Stomach smooth muscle (tissue), 2 donors: ENCODE results near the gene APOC3.
"Not testable (repeated sequence)": the region's sequence is repeated elsewhere in the genome, so short reads cannot be mapped to it uniquely, and the experiment has no call there.

ENCODE experiments used
- H3K27ac ChIP-seq: one replicate; pipeline ENCODE4 v1.7.0; 2013; ENCODE audit warnings: mild to moderate bottlenecking, low read length, inconsistent platforms
- H3K27me3 ChIP-seq, 2 donors: one replicate each; pipeline ENCODE4 v1.7.0; 2013; ENCODE audit warnings: low read length in 2 of 2; ENCODE audit not compliant: insufficient read depth in 2 of 2, control insufficient read depth in 1 of 2
- H3K36me3 ChIP-seq, 2 donors: one replicate each; pipeline ENCODE4 v1.7.0; 2013; ENCODE audit warnings: low read length in 2 of 2; ENCODE audit not compliant: control insufficient read depth in 2 of 2, insufficient read depth in 2 of 2
- H3K4me1 ChIP-seq: one replicate; pipeline ENCODE4 v1.7.0; 2013; ENCODE audit warnings: low read length; ENCODE audit not compliant: control insufficient read depth, insufficient read depth
- H3K4me3 ChIP-seq, 2 donors: one replicate each; pipeline ENCODE4 v1.7.0; 2013; ENCODE audit warnings: low read length in 2 of 2
- H3K9ac ChIP-seq, 2 donors: one replicate each; pipeline ENCODE4 v1.7.0; 2013; ENCODE audit warnings: low read length in 2 of 2, mild to moderate bottlenecking in 1 of 2
- H3K9me3 ChIP-seq, 2 donors: one replicate each; pipeline ENCODE4 v1.7.0; 2013; ENCODE audit warnings: low read length in 2 of 2; ENCODE audit not compliant: control insufficient read depth in 2 of 2
- donor health status: healthy.
- donor health status: Pancreatic carcinoma.

APOC3 gene

DNA sequence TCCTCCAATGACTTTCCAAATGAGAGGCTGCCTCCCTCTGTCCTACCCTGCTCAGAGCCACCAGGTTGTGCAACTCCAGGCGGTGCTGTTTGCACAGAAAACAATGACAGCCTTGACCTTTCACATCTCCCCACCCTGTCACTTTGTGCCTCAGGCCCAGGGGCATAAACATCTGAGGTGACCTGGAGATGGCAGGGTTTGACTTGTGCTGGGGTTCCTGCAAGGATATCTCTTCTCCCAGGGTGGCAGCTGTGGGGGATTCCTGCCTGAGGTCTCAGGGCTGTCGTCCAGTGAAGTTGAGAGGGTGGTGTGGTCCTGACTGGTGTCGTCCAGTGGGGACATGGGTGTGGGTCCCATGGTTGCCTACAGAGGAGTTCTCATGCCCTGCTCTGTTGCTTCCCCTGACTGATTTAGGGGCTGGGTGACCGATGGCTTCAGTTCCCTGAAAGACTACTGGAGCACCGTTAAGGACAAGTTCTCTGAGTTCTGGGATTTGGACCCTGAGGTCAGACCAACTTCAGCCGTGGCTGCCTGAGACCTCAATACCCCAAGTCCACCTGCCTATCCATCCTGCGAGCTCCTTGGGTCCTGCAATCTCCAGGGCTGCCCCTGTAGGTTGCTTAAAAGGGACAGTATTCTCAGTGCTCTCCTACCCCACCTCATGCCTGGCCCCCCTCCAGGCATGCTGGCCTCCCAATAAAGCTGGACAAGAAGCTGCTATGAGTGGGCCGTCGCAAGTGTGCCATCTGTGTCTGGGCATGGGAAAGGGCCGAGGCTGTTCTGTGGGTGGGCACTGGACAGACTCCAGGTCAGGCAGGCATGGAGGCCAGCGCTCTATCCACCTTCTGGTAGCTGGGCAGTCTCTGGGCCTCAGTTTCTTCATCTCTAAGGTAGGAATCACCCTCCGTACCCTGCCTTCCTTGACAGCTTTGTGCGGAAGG lies 2.9 kb downstream of the APOC3 start:
- Histone ChIP-seq H3K27ac (no peak overlapping the region), H3K9ac (no peak overlapping the region), H3K4me3 (no peak overlapping the region), H3K9me3 (no peaks in the 10 kb centered on the region), H3K4me1 (peaks cover 20% of the 10 kb centered on the region), H3K36me3 (no peaks in the 10 kb centered on the region), H3K27me3 (no peaks in the 10 kb centered on the region)

DNA sequence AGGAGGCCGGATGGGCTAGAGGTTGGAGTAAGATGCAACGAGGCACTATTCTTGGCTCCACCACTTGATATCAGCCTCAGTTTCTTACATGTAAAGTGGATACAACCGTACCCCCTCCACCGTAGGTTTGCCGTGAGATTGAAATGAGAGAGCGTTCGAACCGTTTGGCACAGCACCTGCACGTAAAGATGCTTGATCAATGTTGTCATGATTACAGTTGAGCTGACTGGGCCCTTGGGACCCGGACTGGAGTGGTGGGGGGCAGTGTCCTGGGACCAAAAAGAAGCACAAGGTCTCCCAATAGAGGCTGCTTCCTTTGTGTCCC lies 3.7 kb downstream of the APOC3 start:
- no peak overlapping the region for H3K27ac ChIP-seq
- H3K36me3 ChIP-seq, result no peaks in the 10 kb centered on the region
- no peaks in the 10 kb centered on the region for H3K9me3 ChIP-seq

GRCh38 chr11:116833816-116834534 lies 4.3 kb downstream of the APOC3 start:
- no peak overlapping the region for H3K9ac ChIP-seq
- no peaks in the 10 kb centered on the region for H3K9me3 ChIP-seq
- no peak overlapping the region for H3K27ac ChIP-seq
- H3K4me3 ChIP-seq, result no peak overlapping the region
- no peaks in the 10 kb centered on the region for H3K27me3 ChIP-seq
- H3K4me1 ChIP-seq, result peaks cover 20% of the 10 kb centered on the region
- no peaks in the 10 kb centered on the region for H3K36me3 ChIP-seq

More for the DNA sequence above, 3.7 kb downstream of the APOC3 start:
- Histone ChIP-seq H3K9ac (no peak overlapping the region), H3K4me3 (no peak overlapping the region), H3K4me1 (peaks cover 20% of the 10 kb centered on the region), H3K27me3 (no peaks in the 10 kb centered on the region)

DNA sequence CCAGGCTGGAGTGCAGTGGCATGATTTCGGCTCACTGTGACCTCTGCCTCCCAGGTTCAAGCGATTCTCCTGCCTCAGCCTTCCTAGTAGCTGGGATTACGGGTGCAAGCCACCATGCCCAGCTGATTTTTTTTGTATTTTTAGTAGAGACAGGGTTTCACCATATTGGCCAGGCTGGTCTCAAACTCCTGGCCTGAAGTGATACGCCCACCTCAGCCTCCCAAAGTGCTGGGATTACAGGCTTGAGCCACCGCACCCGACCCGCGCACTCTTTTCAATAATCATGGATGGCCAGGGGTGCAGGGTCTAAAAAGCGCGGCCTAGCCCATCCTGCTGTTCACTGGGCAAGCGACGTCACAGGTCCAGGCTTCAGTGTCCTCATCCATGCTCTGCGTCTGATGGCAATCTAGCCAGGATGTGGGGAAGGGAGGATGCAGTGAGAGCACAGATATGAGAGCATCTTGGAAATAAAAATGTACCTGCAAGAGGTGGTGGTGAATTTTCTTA lies 4.9 kb downstream of the APOC3 start:
- H3K27ac ChIP-seq, result peak overlapping the region; percentile 92
- peaks cover 20% of the 10 kb centered on the region for H3K4me1 ChIP-seq
- H3K4me3 ChIP-seq, result not testable (repeated sequence)

DNA sequence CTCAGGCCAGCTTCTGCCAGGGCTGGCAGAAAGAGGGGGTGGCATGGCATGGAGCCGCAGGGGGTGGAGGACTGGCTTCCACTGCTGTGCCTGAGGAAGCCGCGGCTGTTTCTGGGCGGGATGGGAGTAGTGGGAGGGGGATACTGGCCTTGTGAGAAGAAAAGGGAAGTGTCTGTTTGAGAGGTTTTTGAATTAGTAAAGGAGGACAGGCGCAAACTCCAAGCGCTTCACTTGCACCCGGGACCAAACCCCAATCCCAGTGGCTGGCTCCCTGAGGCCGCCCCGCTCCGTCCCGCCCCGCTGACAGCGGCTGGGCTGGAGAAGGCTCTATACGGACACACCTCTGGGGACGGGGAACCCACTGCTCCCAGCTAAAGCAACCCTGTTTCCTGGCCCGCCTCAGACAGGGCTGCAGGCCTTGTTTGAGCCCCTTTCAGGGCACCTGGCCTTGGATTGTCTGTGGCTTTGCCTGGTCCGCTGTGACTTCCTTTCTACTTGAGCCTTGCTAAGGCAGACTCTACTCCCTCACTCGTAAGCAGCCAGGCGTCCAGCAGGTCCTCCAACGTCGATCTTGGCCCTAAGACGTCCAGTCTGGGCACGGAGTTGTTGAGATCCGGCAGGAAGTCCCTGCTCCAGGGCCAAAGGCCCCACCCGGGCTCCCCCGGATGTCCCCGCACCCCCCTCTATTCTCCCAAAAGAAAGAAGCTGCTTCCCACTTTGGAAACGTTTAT lies 5.5 kb downstream of the APOC3 start:
- Histone ChIP-seq H3K36me3 (no peaks in the 10 kb centered on the region), H3K9ac (peak overlapping the region; percentile 72 to 80), H3K9me3 (no peaks in the 10 kb centered on the region), H3K4me3 (peak overlapping the region; percentile 58 to 65), H3K4me1 (peaks cover 21% of the 10 kb centered on the region), H3K27ac (peak overlapping the region; percentile 92), H3K27me3 (no peaks in the 10 kb centered on the region)

More for the DNA sequence above, 4.9 kb downstream of the APOC3 start:
- not testable (repeated sequence) for H3K9me3 ChIP-seq, H3K27me3 ChIP-seq, H3K9ac ChIP-seq, H3K36me3 ChIP-seq

DNA sequence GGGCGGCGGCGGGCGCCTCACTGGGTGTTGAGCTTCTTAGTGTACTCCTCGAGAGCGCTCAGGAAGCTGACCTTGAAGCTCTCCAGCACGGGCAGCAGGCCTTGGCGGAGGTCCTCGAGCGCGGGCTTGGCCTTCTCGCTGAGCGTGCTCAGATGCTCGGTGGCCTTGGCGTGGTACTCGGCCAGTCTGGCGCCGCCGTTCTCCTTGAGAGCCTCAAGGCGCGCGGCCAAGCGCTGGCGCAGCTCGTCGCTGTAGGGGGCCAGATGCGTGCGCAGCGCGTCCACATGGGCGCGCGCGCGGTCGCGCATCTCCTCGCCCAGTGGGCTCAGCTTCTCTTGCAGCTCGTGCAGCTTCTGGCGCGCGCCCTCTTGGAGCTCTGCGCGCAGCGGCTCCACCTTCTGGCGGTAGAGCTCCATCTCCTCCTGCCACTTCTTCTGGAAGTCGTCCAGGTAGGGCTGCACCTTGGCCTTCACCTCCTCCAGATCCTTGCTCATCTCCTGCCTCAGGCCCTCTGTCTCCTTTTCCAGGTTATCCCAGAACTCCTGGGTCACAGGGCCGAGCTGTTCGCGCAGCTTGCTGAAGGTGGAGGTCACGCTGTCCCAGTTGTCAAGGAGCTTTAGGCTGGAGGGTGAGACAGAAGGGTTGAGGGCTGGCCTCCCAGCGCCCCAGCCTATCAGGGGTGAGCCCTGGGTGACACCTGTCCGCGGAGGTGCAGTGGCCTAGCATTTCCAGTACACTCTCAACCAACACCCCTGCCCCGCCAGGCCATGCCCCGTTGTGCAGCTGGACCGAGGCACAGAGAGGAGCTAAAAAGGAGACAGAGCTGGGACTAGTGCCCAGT lies 6.3 kb downstream of the APOC3 start:
- Histone ChIP-seq H3K9me3 (no peaks in the 10 kb centered on the region), H3K4me3 (peak overlapping the region; percentile 58 to 65), H3K27ac (peak overlapping the region; percentile 92), H3K27me3 (no peaks in the 10 kb centered on the region), H3K4me1 (peaks cover 23% of the 10 kb centered on the region), H3K9ac (peak overlapping the region; percentile 72 to 80), H3K36me3 (no peaks in the 10 kb centered on the region)

DNA sequence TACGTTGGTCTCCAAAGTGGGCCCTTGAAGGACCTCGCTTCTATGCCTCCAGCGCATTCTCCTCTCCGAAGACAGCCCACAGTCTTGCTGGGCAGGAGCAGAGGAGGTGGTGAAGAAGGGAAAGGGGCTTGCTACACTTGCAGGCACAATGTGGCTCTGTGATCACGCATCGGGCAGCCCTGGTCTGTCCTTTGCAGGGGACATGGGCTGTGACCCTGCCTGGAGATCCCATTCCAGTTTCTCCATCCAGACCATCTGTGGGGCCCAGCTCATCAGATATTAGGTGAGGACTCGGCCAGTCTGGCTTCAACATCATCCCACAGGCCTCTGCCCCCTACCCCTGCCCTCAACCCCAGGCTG lies 6.9 kb downstream of the APOC3 start:
- no peak overlapping the region for H3K9ac ChIP-seq

GRCh38 chr11:116837231-116838091 lies 7.8 kb downstream of the APOC3 start, which contains the start of gene APOA1:
TSS of gene APOA1 (minus strand) at chr11:116837622. CDS start at chr11:116837387, 235 bp downstream.
- Histone ChIP-seq H3K9ac (no peak within 1 kb of the TSS), H3K4me1 (peaks cover 24% of the 10 kb centered on the region), H3K9me3 (no peaks in the 10 kb centered on the region), H3K36me3 (no peaks in the 10 kb centered on the region), H3K27me3 (no peaks in the 10 kb centered on the region), H3K27ac (no peak within 1 kb of the TSS), H3K4me3 (peak within 1 kb of the TSS in 1 of 2 donors; percentile 65)

More for the DNA sequence above, 6.9 kb downstream of the APOC3 start:
- no peak overlapping the region for H3K27ac ChIP-seq
- no peaks in the 10 kb centered on the region for H3K27me3 ChIP-seq
- no peaks in the 10 kb centered on the region for H3K36me3 ChIP-seq
- H3K4me3 ChIP-seq, result peak overlapping the region in 1 of 2 donors; percentile 65
- H3K9me3 ChIP-seq, result no peaks in the 10 kb centered on the region
- H3K4me1 ChIP-seq, result peaks cover 24% of the 10 kb centered on the region

GRCh38 chr11:116838321-116839084 lies 8.8 kb downstream of the APOC3 start:
- Histone ChIP-seq H3K4me3 (no peak overlapping the region), H3K9ac (no peak overlapping the region), H3K36me3 (peaks cover 4 to 6% of the 10 kb centered on the region in 2 donors), H3K27ac (no peak overlapping the region), H3K9me3 (no peaks in the 10 kb centered on the region), H3K4me1 (peaks cover 24% of the 10 kb centered on the region), H3K27me3 (no peaks in the 10 kb centered on the region)
